Cardiac muscle cell (in vitro differentiated cells and primary cell): ENCODE measurements around the gene TSPEAR. TPM values are rescaled to one million over a fixed set of nuclear protein-coding genes. Genes with fewer than 3 reads are reported as not detected.
A peak's percentile ranks its signal among the peaks of the same experiment; 100 is the strongest.

Experiments used
- DNase-seq, 2 donors: peaks; one replicate each; pipeline versions ENCODE4 v3.0.0 to v3.0.0-alpha.2; 2010 to 2017; ENCODE audit warnings: low read depth in 1 of 2, low spot score in 1 of 2
- H3K27ac ChIP-seq: fragments of 200-600 bp; sonication (generic); 2 replicates; pipeline ENCODE4 v1.5.1; 2016
- H3K27me3 ChIP-seq: fragments of 200-600 bp; sonication (generic); 2 replicates; pipeline ENCODE4 v1.6.0; 2016; ENCODE audit warnings: control low read depth
- H3K36me3 ChIP-seq: fragments of 200-600 bp; sonication (generic); 2 replicates; pipeline ENCODE4 v1.5.1; 2016; ENCODE audit warnings: control low read depth
- H3K4me1 ChIP-seq: fragments of 200-600 bp; sonication (generic); 2 replicates; pipeline ENCODE4 v1.8.1; 2017; ENCODE audit warnings: low read depth, mild to moderate bottlenecking, mixed run types
- H3K4me3 ChIP-seq: fragments of 200-600 bp; sonication (generic); 2 replicates; pipeline ENCODE4 v1.5.1; 2016; ENCODE audit warnings: mild to moderate bottlenecking
- H3K9me3 ChIP-seq: fragments of 200-600 bp; sonication (generic); 2 replicates; pipeline ENCODE4 v1.5.1; 2017; ENCODE audit warnings: low read depth, mild to moderate bottlenecking, control low read depth
- polyA plus RNA-seq: library from polyadenylated mRNA; unstranded; fragments of >200 nt; fragmentation: Nextera tagmentation; extraction: Ambion mirVana; gene quantifications from 2 replicates; pipeline ENCODE4 v1.2.1, GENCODE V29; 2016
- total RNA-seq: library from RNA; depleted of rRNA; stranded (reverse); fragments of >200 nt; gene quantifications from 2 replicates; pipeline ENCODE4 v1.2.3, GENCODE V29; 2016
- TF ChIP-seq, protein P1 (sequence below): IDR thresholded peaks from 2 replicates; pipeline ENCODE4 v1.5.1; 2012; ENCODE audit warnings: low read depth, mild to moderate bottlenecking, low read length

The TSPEAR gene
- total and polyA plus RNA-seq, 2 experiments from 2014 or later, result 2.8 to 3.4 TPM

DNA sequence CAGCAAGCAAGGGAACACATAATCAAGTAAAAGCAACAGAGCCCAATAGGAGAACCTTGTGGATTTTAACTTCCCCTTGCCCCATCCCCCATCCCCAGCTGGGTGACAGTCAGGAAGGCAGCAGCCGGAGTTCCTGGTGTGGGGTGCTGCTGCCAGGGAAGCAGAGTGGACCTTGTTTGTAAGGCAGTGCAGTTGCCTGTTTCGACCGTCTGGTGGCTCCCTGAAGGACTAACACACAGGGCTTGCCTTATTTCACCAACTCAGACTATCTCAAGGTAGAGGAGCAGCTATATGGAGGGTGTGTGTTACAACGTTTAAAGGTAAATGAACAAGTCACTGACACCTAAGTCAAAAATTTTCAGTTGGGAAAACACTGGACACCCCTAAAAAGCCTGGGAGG is 92.9 kb downstream of the TSPEAR start:
- Histone ChIP-seq H3K4me1 (no peaks in the 10 kb centered on the region), H3K27ac (no peak overlapping the region), H3K27me3 (no peaks in the 10 kb centered on the region), H3K9me3 (no peaks in the 10 kb centered on the region), H3K36me3 (no peaks in the 10 kb centered on the region), H3K4me3 (no peak overlapping the region)
- TF ChIP-seq, protein P1, sequence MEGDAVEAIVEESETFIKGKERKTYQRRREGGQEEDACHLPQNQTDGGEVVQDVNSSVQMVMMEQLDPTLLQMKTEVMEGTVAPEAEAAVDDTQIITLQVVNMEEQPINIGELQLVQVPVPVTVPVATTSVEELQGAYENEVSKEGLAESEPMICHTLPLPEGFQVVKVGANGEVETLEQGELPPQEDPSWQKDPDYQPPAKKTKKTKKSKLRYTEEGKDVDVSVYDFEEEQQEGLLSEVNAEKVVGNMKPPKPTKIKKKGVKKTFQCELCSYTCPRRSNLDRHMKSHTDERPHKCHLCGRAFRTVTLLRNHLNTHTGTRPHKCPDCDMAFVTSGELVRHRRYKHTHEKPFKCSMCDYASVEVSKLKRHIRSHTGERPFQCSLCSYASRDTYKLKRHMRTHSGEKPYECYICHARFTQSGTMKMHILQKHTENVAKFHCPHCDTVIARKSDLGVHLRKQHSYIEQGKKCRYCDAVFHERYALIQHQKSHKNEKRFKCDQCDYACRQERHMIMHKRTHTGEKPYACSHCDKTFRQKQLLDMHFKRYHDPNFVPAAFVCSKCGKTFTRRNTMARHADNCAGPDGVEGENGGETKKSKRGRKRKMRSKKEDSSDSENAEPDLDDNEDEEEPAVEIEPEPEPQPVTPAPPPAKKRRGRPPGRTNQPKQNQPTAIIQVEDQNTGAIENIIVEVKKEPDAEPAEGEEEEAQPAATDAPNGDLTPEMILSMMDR, result no peak
- peak in 1 of 2 donors; percentile 9 for DNase-seq

DNA sequence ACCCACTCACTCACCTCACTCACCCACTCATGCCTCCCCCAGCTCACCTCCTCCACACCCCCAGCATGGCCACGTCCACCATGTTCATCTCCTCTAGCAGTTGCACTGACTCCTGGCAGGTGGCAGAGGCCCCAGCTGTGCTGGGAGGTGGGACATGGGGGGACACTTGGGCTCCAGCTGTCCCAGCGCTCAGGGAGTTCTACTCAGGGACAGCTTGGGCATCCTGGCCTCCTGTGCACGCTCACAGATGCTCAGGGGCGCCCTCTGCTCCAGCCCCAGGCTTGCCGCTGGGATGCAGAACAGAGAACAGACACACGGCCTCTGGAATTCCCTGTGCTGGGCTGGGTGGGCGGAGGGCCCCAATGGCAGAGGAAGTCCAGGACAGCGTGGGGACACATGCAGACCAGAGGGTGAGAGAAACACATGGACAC is 94.3 kb downstream of the TSPEAR start:
- DNase-seq, result no peak
- H3K27me3 ChIP-seq, result no peaks in the 10 kb centered on the region
- no peak overlapping the region for H3K4me3 ChIP-seq
- no peaks in the 10 kb centered on the region for H3K36me3 ChIP-seq
- H3K4me1 ChIP-seq, result no peaks in the 10 kb centered on the region
- H3K9me3 ChIP-seq, result no peaks in the 10 kb centered on the region
- no peak overlapping the region for H3K27ac ChIP-seq
- TF ChIP-seq, protein P1, result no peak

DNA sequence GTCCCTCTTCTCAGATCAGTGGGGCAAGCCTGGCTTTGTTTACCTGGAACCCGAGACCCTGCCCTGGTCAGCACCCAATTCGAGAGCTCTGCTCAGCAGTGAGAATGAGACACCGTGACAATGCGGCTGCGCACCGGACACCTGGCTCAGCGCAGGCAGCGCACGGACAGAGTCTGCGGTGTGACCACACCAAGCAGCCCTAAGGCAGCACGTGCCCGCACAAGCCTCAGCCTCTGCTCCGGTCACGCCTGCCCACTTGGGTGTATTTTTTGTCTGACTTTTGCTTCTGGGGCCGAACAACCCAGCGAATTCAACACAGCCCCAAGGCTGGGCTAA is 94.8 kb downstream of the TSPEAR start:
- H3K4me1 ChIP-seq, result no peaks in the 10 kb centered on the region
- no peaks in the 10 kb centered on the region for H3K27me3 ChIP-seq
- H3K36me3 ChIP-seq, result no peaks in the 10 kb centered on the region
- no peaks in the 10 kb centered on the region for H3K9me3 ChIP-seq
- no peak overlapping the region for H3K27ac ChIP-seq
- no peak for DNase-seq
- H3K4me3 ChIP-seq, result no peak overlapping the region
- TF ChIP-seq, protein P1, result no peak

DNA sequence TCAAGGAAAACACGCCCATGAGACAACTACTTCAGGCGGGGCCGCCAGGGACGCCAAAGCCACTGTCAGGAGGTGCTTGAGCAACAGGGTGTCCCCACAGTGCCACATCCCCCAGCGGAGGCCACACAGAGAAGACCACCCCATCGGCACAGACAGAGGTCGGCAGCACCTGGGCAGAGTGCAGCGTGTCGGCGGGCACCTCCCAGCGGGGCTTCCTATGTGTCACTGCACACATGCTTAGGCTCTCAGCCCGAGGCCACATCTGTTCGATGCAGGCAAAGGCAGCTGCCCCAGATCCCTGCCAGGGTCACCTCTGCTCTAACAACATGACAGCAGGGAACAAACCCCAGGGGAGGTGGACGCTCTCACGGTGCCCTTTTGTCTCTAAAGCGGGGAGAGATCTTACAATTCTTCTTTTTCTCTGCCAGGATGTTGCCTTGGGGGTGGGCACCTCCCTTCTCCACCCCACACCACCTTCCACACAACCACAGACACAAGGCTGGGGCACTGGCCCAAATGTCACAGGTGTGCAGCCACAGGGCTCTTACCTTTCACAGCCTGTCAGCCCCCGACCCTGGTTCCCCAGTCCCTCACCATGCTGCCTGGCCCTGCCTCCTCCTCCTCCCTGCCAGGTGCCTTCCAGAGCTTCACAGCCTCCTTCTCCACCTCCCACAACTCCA is 95.3 kb downstream of the TSPEAR start:
- Histone ChIP-seq H3K9me3 (no peaks in the 10 kb centered on the region), H3K4me1 (no peaks in the 10 kb centered on the region), H3K27ac (no peak overlapping the region), H3K36me3 (no peaks in the 10 kb centered on the region), H3K4me3 (no peak overlapping the region), H3K27me3 (no peaks in the 10 kb centered on the region)
- no peak for DNase-seq
- TF ChIP-seq, protein P1, result no peak

DNA sequence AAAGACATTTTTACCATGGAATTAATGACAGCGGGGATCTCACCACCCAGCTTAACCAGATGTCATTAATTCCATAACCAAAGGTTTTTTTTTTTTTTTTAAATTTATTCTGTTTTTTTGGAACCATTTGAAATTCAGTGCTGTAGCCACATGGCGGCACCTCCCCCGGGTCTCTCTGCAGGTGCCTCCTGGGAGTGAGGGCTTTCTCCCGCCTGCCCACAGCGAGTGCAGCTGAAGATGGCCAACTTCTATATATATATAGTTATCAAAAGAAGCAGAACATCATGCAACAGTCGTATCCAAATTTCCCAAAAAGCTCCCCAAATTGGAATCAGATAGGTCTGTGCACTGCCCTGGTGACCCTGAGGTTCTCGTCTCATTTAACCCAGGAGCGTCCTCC is 95.9 kb downstream of the TSPEAR start:
- H3K27me3 ChIP-seq, result no peaks in the 10 kb centered on the region
- no peaks in the 10 kb centered on the region for H3K4me1 ChIP-seq
- no peak overlapping the region for H3K4me3 ChIP-seq
- H3K9me3 ChIP-seq, result no peaks in the 10 kb centered on the region
- H3K27ac ChIP-seq, result no peak overlapping the region
- no peaks in the 10 kb centered on the region for H3K36me3 ChIP-seq
- TF ChIP-seq, protein P1, result no peak
- no peak for DNase-seq
